Embryonic facial prominence (tissue), 1 donor: ENCODE results near the gene RAD50.
"Not testable (repeated sequence)": the region's sequence is repeated elsewhere in the genome, so short reads cannot be mapped to it uniquely, and the experiment has no call there.

ENCODE experiments used
- DNase-seq: peaks from one replicate; pipeline ENCODE4 v3.0.0-alpha.2; 2016; ENCODE audit errors: extremely low spot score

RAD50 gene

GRCh38 chr5:132557478-132558172, 848 bp downstream of the RAD50 start:
- DNase-seq = no peak

GRCh38 chr5:132559383-132560060, 2.7 kb downstream of the RAD50 start:
- no peak for DNase-seq

GRCh38 chr5:132561601-132562000, 4.8 kb downstream of the RAD50 start:
- DNase-seq = no peak

- DNase-seq = not testable (repeated sequence)
Observed at GRCh38 chr5:132564555-132564954, 7.8 kb downstream of the RAD50 start.

GRCh38 chr5:132566657-132567056, 9.9 kb downstream of the RAD50 start:
- no peak for DNase-seq

- no peak for DNase-seq
Observed at GRCh38 chr5:132576123-132576522, 19.3 kb downstream of the RAD50 start.

GRCh38 chr5:132584560-132584959, 27.8 kb downstream of the RAD50 start:
- DNase-seq = not testable (repeated sequence)

GRCh38 chr5:132586063-132586462, 29.3 kb downstream of the RAD50 start:
- DNase-seq = no peak

GRCh38 chr5:132589467-132589866, 32.7 kb downstream of the RAD50 start:
- no peak for DNase-seq

- no peak for DNase-seq
Observed at GRCh38 chr5:132591145-132591544, 34.4 kb downstream of the RAD50 start.

GRCh38 chr5:132592521-132592920, 35.7 kb downstream of the RAD50 start:
- DNase-seq = no peak

- no peak for DNase-seq
Observed at GRCh38 chr5:132594170-132594569, 37.4 kb downstream of the RAD50 start.

- DNase-seq = no peak
Observed at GRCh38 chr5:132595624-132596023, 38.8 kb downstream of the RAD50 start.

GRCh38 chr5:132601071-132601728, 44.4 kb downstream of the RAD50 start:
- no peak for DNase-seq

- no peak for DNase-seq
Observed at GRCh38 chr5:132607095-132607494, 50.3 kb downstream of the RAD50 start.

- no peak for DNase-seq
Observed at GRCh38 chr5:132608107-132608506, 51.3 kb downstream of the RAD50 start.

GRCh38 chr5:132611965-132612364, 55.2 kb downstream of the RAD50 start:
- no peak for DNase-seq

- no peak for DNase-seq
Observed at GRCh38 chr5:132612846-132613245, 56.1 kb downstream of the RAD50 start.

- no peak for DNase-seq
Observed at GRCh38 chr5:132621699-132622098, 64.9 kb downstream of the RAD50 start.

GRCh38 chr5:132622608-132623007, 65.8 kb downstream of the RAD50 start:
- no peak for DNase-seq

GRCh38 chr5:132627470-132627869, 70.7 kb downstream of the RAD50 start:
- DNase-seq = no peak

- no peak for DNase-seq
Observed at GRCh38 chr5:132628814-132629213, 72.0 kb downstream of the RAD50 start.
